K562 (cell line): Measurements from ENCODE around the gene PLCB1.

Experiments used
- HIVEP1 ChIP-seq: fragments of 250-450 bp; sonication (Bioruptor Pico); IDR thresholded peaks from 2 replicates; pipeline ENCODE4 v1.4.0; 2020; ENCODE audit warnings: mild to moderate bottlenecking
- MEF2A ChIP-seq: IDR thresholded peaks from 2 replicates; pipeline ENCODE4 v1.6.1; 2011; ENCODE audit warnings: low read depth, mild to moderate bottlenecking, low read length, moderate library complexity; ENCODE audit not compliant: control insufficient read depth

GRCh38 chr20:8299921-8300320 is 167.9 kb downstream of the PLCB1 start:
- no peak for TF ChIP-seq MEF2A
- TF ChIP-seq HIVEP1 (CRISPR knock-in tag): no peak
